Fibroblast of lung (primary cell): Measurements from ENCODE around the gene SLC6A4.

Experiments
- EZH2 ChIP-seq: IDR thresholded peaks from 2 replicates; pipeline ENCODE4 v1.5.1; 2012; ENCODE audit warnings: low read length, control low read depth, mild to moderate bottlenecking; ENCODE audit errors: missing control alignments
- TF ChIP-seq, protein P1 (sequence below), 2 donors: IDR thresholded peaks in 1 of 2; conservative IDR thresholded peaks in 1 of 2; 1 replicate in 1 of 2; 2 replicates in 1 of 2; pipeline ENCODE4 v1.5.1; 2011 to 2012; ENCODE audit warnings: low read length in 2 of 2, control low read depth in 1 of 2, inconsistent platforms in 1 of 2, low read depth in 1 of 2, mild to moderate bottlenecking in 1 of 2

DNA sequence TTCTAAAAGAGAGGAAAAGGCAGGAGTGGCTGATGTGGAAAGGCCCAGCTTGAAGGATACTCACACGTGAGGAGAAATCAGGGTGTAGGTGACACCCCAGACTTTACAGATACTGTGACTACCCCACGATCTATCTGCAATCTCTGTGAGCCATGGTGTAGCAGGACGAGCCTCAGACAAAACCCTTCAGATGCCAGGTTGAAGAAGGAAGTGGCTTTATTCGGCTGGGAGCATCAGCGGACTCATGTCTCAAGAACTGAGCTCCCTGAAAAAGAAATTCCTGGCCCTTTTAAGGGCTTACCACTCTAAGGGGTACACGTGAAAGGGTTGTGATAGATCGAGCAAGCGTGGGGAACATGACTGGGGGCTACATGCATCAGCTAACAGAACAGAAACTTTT is 4.7 kb upstream of the SLC6A4 start:
- TF ChIP-seq, protein P1, sequence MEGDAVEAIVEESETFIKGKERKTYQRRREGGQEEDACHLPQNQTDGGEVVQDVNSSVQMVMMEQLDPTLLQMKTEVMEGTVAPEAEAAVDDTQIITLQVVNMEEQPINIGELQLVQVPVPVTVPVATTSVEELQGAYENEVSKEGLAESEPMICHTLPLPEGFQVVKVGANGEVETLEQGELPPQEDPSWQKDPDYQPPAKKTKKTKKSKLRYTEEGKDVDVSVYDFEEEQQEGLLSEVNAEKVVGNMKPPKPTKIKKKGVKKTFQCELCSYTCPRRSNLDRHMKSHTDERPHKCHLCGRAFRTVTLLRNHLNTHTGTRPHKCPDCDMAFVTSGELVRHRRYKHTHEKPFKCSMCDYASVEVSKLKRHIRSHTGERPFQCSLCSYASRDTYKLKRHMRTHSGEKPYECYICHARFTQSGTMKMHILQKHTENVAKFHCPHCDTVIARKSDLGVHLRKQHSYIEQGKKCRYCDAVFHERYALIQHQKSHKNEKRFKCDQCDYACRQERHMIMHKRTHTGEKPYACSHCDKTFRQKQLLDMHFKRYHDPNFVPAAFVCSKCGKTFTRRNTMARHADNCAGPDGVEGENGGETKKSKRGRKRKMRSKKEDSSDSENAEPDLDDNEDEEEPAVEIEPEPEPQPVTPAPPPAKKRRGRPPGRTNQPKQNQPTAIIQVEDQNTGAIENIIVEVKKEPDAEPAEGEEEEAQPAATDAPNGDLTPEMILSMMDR (conservative IDR thresholded peaks at IDR 0.05 in 1 of 2, IDR thresholded peaks at IDR 0.05 in 1 of 2; ENCODE audit: low read depth in 1 of 2, low read length in 2 of 2): no peak
- TF ChIP-seq EZH2: no peak
